GM12878 (cell line): ENCODE results near the gene EPAS1. TPM values are rescaled to one million over a fixed set of nuclear protein-coding genes. Genes with fewer than 3 reads are reported as not detected.

ENCODE experiments used
- ATAC-seq: fragments of 200-7000 bp; cut with Tn5 transposase; 3 replicates; pipeline ENCODE4 v1.9.1; 2020; ENCODE audit warnings: mild to moderate bottlenecking, moderate library complexity
- BruUV-seq: library from RNA; stranded (reverse); fragments of 400-500 nt; replicated peaks from 2 replicates; lab custom pipeline; 2021; lab: Mats Ljungman, UMichigan
- CTCF ChIA-PET: fragments of 300-600 bp; sonication (Branson Sonifier 250); formaldehyde crosslinking; extraction: SDS; loops from one replicate; lab custom pipeline; 2021; ENCODE audit warnings: inconsistent platforms; lab: Yijun Ruan, JAX
- POLR2A ChIA-PET: fragments of 350-600 bp; formaldehyde crosslinking; extraction: SDS; loops from one replicate; lab custom pipeline; 2021; ENCODE audit warnings: inconsistent platforms; lab: Charles Lee
- RAD21 ChIA-PET: fragments of 300-600 bp; sonication (Branson Sonifier 250); formaldehyde crosslinking; loops from one replicate; lab custom pipeline; 2023; ENCODE audit warnings: antibody characterized with exemption; ENCODE audit not compliant: unreplicated experiment; lab: Charles Lee
- SMC1A ChIA-PET: fragments of 300-600 bp; sonication (Branson Sonifier 250); formaldehyde crosslinking; loops from one replicate; lab custom pipeline; 2023; ENCODE audit not compliant: unreplicated experiment, uncharacterized antibody; lab: Charles Lee
- DNase-seq: peaks from one replicate; pipeline ENCODE4 v3.0.0-alpha.2; 2011; ENCODE audit warnings: low read depth, low spot score
- FAIRE-seq: peaks from 3 replicates; lab custom pipeline; 2011; peaks lifted over from hg19 to GRCh38; lab: Jason Lieb, UNC
- H2AFZ ChIP-seq: 2 replicates; pipeline ENCODE4 v1.6.0; 2011; ENCODE audit warnings: low read depth, low read length, control low read depth; ENCODE audit not compliant: control insufficient read depth
- H3K27ac ChIP-seq: 2 replicates; pipeline ENCODE4 v1.5.1; 2011; ENCODE audit warnings: control low read depth; ENCODE audit not compliant: control insufficient read depth, insufficient read depth
- H3K27me3 ChIP-seq, 2 experiments: replicated peaks in 1 of 2; 2 replicates each; pipeline versions ENCODE4 v1.6.0 to v1.6.1; 2011; ENCODE audit warnings: low read length in 1 of 2; ENCODE audit not compliant: control insufficient read depth in 2 of 2, insufficient read depth in 2 of 2
- H3K36me3 ChIP-seq, 2 experiments: 2 replicates each; pipeline ENCODE4 v1.5.1; 2011; ENCODE audit warnings: low read length in 1 of 2; ENCODE audit not compliant: control insufficient read depth in 2 of 2, insufficient read depth in 2 of 2
- H3K4me1 ChIP-seq: 2 replicates; pipeline ENCODE4 v1.6.1; 2011; ENCODE audit warnings: mild to moderate bottlenecking, low read length, moderate library complexity, mixed read lengths; ENCODE audit not compliant: control insufficient read depth, insufficient read depth
- H3K4me2 ChIP-seq: 2 replicates; pipeline ENCODE4 v1.6.0; 2011; ENCODE audit warnings: control low read depth; ENCODE audit not compliant: control insufficient read depth, insufficient read depth
- H3K4me3 ChIP-seq: fragments of 200-600 bp; sonication (generic); 2 replicates; pipeline ENCODE4 v1.5.1; 2016
- H3K79me2 ChIP-seq: 2 replicates; pipeline ENCODE4 v1.6.0; 2011; ENCODE audit warnings: low read length; ENCODE audit not compliant: control insufficient read depth, insufficient read depth
- H3K9ac ChIP-seq: 2 replicates; pipeline ENCODE4 v1.8.0; 2011; ENCODE audit warnings: low read length, control low read depth, mixed read lengths; ENCODE audit not compliant: control insufficient read depth, insufficient read depth
- H3K9me3 ChIP-seq: replicated peaks from 3 replicates; pipeline ENCODE4 v1.5.1; 2011; ENCODE audit warnings: mild to moderate bottlenecking, low read length; ENCODE audit not compliant: control insufficient read depth, insufficient read depth
- H4K20me1 ChIP-seq: 2 replicates; pipeline ENCODE4 v1.6.0; 2011; ENCODE audit not compliant: control insufficient read depth, insufficient read depth
- CEBPB ChIP-seq, 2 experiments: fragments of 150-350 bp in 1 of 2; IDR thresholded peaks; 2 replicates each; pipeline ENCODE4 v1.6.1; 2012 to 2014; ENCODE audit warnings: low read depth in 2 of 2, low read length in 2 of 2, borderline replicate concordance in 1 of 2, inconsistent platforms in 1 of 2
- E4F1 ChIP-seq: fragments of 450-650 bp; IDR thresholded peaks from 2 replicates; pipeline ENCODE4 v1.6.1; 2018; ENCODE audit warnings: borderline replicate concordance, mild to moderate bottlenecking; ENCODE audit not compliant: partially characterized antibody
- EGR1 ChIP-seq, 2 experiments: IDR thresholded peaks; 1 replicate in 1 of 2; 2 replicates in 1 of 2; pipeline ENCODE4 v1.6.1; 2011 to 2012; ENCODE audit warnings: low read depth in 2 of 2, low read length in 2 of 2, borderline replicate concordance in 1 of 2, mild to moderate bottlenecking in 1 of 2, moderate library complexity in 1 of 2
- FOS ChIP-seq: IDR thresholded peaks from 3 replicates; pipeline ENCODE4 v1.6.1; 2011; ENCODE audit warnings: borderline replicate concordance; ENCODE audit not compliant: insufficient read length; ENCODE audit errors: extremely low read depth
- IRF3 ChIP-seq: fragments of 450-650 bp; IDR thresholded peaks from 2 replicates; pipeline ENCODE4 v1.6.1; 2014; ENCODE audit warnings: mild to moderate bottlenecking
- KLF5 ChIP-seq: fragments of 450-650 bp; IDR thresholded peaks from 2 replicates; pipeline ENCODE4 v1.6.1; 2014; ENCODE audit warnings: mild to moderate bottlenecking; ENCODE audit not compliant: partially characterized antibody
- MXI1 ChIP-seq: fragments of 150-350 bp; IDR thresholded peaks from 2 replicates; pipeline ENCODE4 v1.6.1; 2011; ENCODE audit warnings: low read depth, mild to moderate bottlenecking, inconsistent platforms, low read length, improper control_type of control experiment
- PAX5 ChIP-seq: IDR thresholded peaks from 2 replicates; pipeline ENCODE4 v1.6.1; 2011; ENCODE audit warnings: low read depth, low read length, borderline replicate concordance
- RBBP5 ChIP-seq: fragments of 200-600 bp; sonication (generic); conservative IDR thresholded peaks from 2 replicates; pipeline ENCODE4 v1.6.1; 2016
- SUPT20H ChIP-seq: IDR thresholded peaks from 2 replicates; pipeline ENCODE4 v1.6.1; 2011; ENCODE audit warnings: low read depth, mild to moderate bottlenecking, low read length, moderate library complexity, borderline replicate concordance; ENCODE audit not compliant: control insufficient read depth
- TBL1XR1 ChIP-seq: IDR thresholded peaks from 2 replicates; pipeline ENCODE4 v1.6.1; 2012; ENCODE audit warnings: low read depth, low read length, improper control_type of control experiment
- ZSCAN29 ChIP-seq: fragments of 450-650 bp; IDR thresholded peaks from 2 replicates; pipeline ENCODE4 v1.6.1; 2017; ENCODE audit warnings: mild to moderate bottlenecking, moderate library complexity
- WGBS: methylation state at CpG from one replicate; pipeline ENCODE4 v1.1.6; 2016; ENCODE audit warnings: low lambda C conversion rate; ENCODE audit not compliant: insufficient replicate concordance, insufficient coverage; ENCODE audit errors: missing lambda C conversion rate; 5-methylcytosine and 5-hydroxymethylcytosine counted together
- in situ Hi-C: fragments of 300-500 bp; cut with MboI; formaldehyde crosslinking; loops from 9 replicates; pipeline ENCODE4 v1.14.3; 2018; ENCODE audit warnings: mixed read lengths
- intact Hi-C: fragments of 100-400 bp; cut with micrococcal nuclease; formaldehyde crosslinking; loops from one replicate; pipeline ENCODE4 v1.14.2; 2022; ENCODE audit not compliant: unreplicated experiment
- polyA plus RNA-seq, 11 experiments: library from polyadenylated mRNA; depleted of rRNA in 4 of 11; unstranded in 6 of 11; stranded (reverse) in 5 of 11; fragments of >200 nt; fragmentation: Nextera tagmentation in 4 of 11; fragmentation: Illumina TruSeq in 1 of 11; extraction: Ambion mirVana in 4 of 11; extraction: Trizol in 1 of 11; gene quantifications; 1 replicate in 1 of 11; 2 replicates in 10 of 11; pipeline versions ENCODE4 v1.2.1 to v1.2.3, GENCODE V29; 2011 to 2016; ENCODE audit warnings: inconsistent platforms in 2 of 11, missing spikeins in 2 of 11, low read depth in 1 of 11
- total RNA-seq, 4 experiments: library from RNA; depleted of rRNA in 3 of 4; stranded (reverse); fragments of >200 nt in 3 of 4; fragmentation: Illumina TruSeq in 1 of 4; extraction: Trizol in 1 of 4; gene quantifications; 2 replicates each; pipeline versions ENCODE4 v1.2.1 to v1.2.3, GENCODE V29; 2013 to 2021
- TF ChIP-seq, protein P1 (sequence below): fragments of 150-350 bp; IDR thresholded peaks from 2 replicates; pipeline ENCODE4 v1.6.1; 2014; ENCODE audit warnings: mild to moderate bottlenecking, low read depth, low read length

EPAS1 gene
- total and polyA plus RNA-seq, 10 of the 15 experiments (the other 5 are each of a cell fraction or from before 2014, with no cell fraction given) = 0.11 to 22.0 (median 1.3) TPM; not detected in 1

- no peak for TF ChIP-seq PAX5
Observed at GRCh38 chr2:46263347-46263746, 33.9 kb upstream of the EPAS1 start (continued).

- WGBS = 6% methylated on average over 2 of the region's 2 CpGs
- intact Hi-C loops = no loop called here
- RAD21 ChIA-PET = interaction anchor here (1.2 kb wide), 1 partner anchor 99 kb away, joined by 5 read pairs; no protein-coding TSS in a partner anchor
- Histone ChIP-seq H3K36me3 (no peaks in the 10 kb centered on the region), H3K9ac (no peak overlapping the region), H3K4me1 (no peaks in the 10 kb centered on the region), H3K27ac (no peak overlapping the region), H3K27me3 (no peaks in the 10 kb centered on the region), H4K20me1 (no peaks in the 10 kb centered on the region), H3K4me3 (no peak overlapping the region), H3K4me2 (no peak overlapping the region), H3K9me3 (no peaks in the 10 kb centered on the region), H2AFZ (no peak overlapping the region), H3K79me2 (no peaks in the 10 kb centered on the region)
- SMC1A ChIA-PET = interaction anchor here (1.0 to 1.5 kb wide), 5 partner anchors 9 to 184 kb away, joined by 3 to 5 read pairs (median 4); no protein-coding TSS in a partner anchor
- BruUV-seq = no TSS peak
- CTCF ChIA-PET = interaction anchor here (1.4 to 1.7 kb wide), 2 partner anchors 9 to 34 kb away, joined by 3 to 8 read pairs; no protein-coding TSS in a partner anchor
- POLR2A ChIA-PET = interaction anchor here (0.6 to 1.2 kb wide), 2 partner anchors 14 to 29 kb away, joined by 3 read pairs; no protein-coding TSS in a partner anchor
- DNase-seq (no peak), FAIRE-seq (no peak), ATAC-seq (no peak)
- in situ Hi-C loops = no loop called here
- TF ChIP-seq IRF3 (no peak), KLF5 (no peak), E4F1 (no peak), RBBP5 (no peak), FOS (no peak), ZSCAN29 (no peak), MXI1 (no peak), SUPT20H (no peak), EGR1 (IDR thresholded peaks at IDR 0.05; ENCODE audit: borderline replicate concordance in 1 of 2, low read depth in 2 of 2, low read length in 2 of 2) (no peak), TBL1XR1 (no peak), CEBPB (IDR thresholded peaks at IDR 0.05; ENCODE audit: borderline replicate concordance in 1 of 2, low read depth in 2 of 2, low read length in 2 of 2) (no peak)
- TF ChIP-seq, protein P1, sequence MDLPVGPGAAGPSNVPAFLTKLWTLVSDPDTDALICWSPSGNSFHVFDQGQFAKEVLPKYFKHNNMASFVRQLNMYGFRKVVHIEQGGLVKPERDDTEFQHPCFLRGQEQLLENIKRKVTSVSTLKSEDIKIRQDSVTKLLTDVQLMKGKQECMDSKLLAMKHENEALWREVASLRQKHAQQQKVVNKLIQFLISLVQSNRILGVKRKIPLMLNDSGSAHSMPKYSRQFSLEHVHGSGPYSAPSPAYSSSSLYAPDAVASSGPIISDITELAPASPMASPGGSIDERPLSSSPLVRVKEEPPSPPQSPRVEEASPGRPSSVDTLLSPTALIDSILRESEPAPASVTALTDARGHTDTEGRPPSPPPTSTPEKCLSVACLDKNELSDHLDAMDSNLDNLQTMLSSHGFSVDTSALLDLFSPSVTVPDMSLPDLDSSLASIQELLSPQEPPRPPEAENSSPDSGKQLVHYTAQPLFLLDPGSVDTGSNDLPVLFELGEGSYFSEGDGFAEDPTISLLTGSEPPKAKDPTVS = no peak
Observed at GRCh38 chr2:46264447-46264846, 32.8 kb upstream of the EPAS1 start.
